Smooth muscle cell of the pulmonary artery (primary cell): ENCODE data around the gene SPATA33. TPM values are rescaled to one million over a fixed set of nuclear protein-coding genes. Genes with fewer than 3 reads are reported as not detected.

Experiments used
- total RNA-seq: library from RNA; depleted of rRNA; stranded (reverse); fragments of >200 nt; gene quantifications from 2 replicates; pipeline ENCODE4 v1.2.3, GENCODE V29; 2014

The SPATA33 gene
- total RNA-seq: 2.2 and 3.2 TPM in 2 replicates

DNA sequence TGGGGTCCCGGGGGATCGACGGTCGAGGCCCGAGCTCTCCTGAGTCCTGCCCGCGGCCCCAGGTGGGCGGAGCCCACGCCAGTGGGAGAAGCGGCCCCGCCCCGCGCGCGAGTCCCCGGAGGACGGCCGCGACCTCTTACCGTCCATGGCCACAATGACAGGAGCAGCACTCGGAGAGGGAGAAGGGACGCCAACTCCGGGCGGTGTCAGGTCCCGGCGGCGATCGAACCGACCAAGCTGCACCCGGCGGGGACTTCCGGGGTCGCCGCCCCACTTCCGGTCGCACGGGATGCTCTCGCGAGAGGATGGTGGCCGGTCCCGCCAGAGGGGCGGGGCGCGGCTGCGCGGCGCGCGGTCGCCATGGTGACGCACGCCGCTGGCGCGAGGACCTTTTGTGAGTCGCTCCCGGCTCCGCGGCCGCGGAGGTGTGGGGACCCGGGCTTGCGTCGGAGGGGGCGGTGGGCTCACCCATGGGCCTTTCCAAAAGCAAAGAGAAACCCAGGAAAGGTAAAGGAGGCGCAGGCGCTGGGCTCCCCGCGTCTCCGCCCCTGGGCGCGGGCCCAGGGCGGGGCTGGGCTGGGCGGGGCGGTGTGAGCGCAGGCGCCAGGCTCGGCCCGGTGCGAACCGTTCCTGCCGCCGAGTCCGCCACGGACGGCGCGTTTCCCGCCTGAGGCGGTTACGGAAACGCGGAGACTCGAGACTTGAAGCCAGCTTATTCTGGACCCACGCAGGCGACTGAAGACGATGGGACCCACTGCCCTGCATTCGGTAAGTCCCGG is at the start of gene SPATA33, which contains the start of gene CHMP1A:
SPATA33 (plus strand) TSS at position 395 of the 779 bp plus-strand sequence; CDS start at position 471, 76 bp downstream.
CHMP1A (minus strand) TSS at position 267 of the 779 bp plus-strand sequence; CDS start at position 147, 120 bp downstream.

DNA sequence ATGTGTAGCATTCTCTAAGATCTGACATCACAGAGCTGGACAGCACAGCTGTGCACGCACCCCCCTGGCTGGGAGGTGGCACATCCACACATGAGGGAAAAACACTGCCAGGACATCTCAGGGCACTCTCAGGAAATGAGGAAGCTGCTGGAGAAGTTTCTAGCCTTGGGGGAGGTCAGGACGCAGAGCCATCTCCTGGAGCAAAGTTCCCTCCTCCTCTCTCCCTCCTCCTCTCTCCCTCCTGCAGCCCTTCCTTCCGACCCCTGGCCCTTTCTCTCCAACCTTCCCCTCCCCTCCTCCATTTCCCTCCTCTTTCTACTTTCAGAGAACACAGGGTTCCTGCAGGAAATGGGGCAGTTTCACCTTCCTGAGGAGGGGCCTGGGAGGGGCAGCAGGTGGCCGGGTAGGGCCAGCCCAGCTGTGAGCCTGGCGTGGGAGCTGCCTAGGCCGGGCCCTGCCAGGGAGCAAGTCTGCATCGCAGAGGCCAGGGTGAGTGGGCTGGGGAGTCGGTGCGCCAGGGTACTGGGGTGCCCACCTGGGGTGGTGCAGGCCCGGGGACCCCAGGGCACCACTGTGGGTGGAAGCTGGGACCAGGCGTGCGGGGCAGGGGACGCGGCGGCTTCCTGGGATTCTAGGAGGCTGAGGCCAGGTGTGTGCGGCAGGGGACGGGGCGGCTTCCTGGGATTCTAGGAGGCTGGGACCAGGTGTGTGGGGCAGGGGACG is 44.2 kb upstream of the SPATA33 start, which contains the start of gene DPEP1:
DPEP1 (plus strand) TSS at position 412 of the 723 bp plus-strand sequence. CDS start 16,769 bp downstream, outside the sequence.

DNA sequence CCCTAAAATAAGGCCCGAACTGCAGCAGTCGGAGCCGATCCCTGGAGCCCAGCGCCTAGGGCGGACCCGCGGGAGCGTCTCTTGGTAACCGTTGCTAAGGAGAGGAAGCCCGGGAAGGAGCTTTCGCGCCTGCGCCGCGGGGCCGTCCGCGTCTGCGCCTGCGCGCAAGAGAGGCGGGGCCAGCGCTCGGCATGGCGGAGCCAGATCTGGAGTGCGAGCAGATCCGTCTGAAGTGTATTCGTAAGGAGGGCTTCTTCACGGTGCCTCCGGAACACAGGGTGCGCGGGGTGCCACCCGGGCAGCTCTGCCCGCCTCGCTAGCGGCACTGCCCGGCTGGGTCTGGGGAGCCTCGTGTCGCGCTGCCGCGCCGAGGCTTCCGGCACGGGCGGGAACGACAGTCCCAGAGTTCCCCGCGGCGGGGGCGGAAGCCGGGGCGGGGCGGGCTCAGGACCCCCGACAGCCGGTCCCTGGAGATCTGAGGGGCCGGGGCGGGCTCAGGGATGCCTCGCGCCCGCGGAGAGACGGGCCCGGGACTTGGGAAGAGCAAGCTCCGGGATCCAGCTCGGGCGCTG is 29.0 kb downstream of the SPATA33 start, which contains the start of gene CDK10:
CDK10 (plus strand) TSS at position 170 of the 572 bp plus-strand sequence; CDS start at position 192, 22 bp downstream.

DNA sequence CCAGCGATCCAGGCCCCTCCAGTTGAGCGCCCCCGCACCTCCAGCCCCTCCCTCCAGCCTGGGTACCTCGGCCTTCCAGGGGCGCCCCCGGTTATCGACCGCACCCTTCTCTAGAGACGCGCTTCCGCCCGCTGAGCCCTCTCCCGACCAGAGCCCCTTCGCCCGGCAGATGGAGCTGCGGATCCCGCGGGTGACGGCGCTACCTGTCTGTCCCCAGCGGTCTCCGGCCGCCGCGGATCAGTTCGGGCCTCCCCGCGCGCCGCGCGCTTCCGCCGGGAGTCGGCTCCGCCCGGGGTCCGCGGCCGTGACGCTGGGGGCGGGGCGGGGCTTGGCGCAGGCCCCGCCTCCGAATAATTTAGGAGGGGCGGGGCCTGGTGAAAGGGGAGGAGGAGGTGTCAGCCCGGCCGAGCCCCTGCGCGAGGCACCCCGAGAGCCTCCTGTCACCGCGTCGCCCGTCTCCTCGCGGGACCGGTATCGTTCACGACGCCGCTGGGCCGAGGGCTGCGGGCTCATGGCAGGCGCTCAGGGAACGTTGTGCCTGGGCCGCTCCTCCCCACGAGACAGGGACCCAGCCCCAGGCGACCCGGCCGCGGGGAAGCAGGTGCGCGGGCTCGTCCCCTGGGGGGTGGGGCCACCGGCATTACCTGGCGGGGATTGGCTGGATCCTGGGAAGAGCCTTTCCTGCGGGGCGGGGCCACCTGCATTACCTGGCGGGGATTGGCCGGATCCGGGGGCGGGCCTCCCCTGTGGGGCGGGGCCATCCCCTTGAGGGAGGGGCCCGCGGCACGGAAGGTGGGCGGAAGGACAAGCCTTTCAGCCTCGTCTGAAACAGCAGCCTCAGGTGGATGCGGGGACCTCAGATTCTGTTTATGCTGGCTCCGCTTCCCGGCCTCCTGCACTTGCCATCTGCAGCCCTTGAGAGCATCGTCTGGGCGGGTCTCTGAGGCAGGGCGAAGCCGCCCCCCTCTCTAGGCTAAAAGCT is 44.1 kb downstream of the SPATA33 start, which contains the start of gene SPATA2L:
SPATA2L (minus strand) TSS at position 281 of the 982 bp plus-strand sequence. CDS start 473 bp downstream, outside the sequence.

Other genes with a start within 250 kb of the SPATA33 start
- 61.8 and 93.9 TPM in 2 replicates for gene ANKRD11, start 167.3 kb upstream of the SPATA33 start, total RNA-seq
- gene SPG7, start 149.4 kb upstream of the SPATA33 start, total RNA-seq: 105 and 142 TPM in 2 replicates
- 2,185 and 2,282 TPM in 2 replicates for gene RPL13, start 97.2 kb upstream of the SPATA33 start, total RNA-seq
- gene CPNE7, start 82.1 kb upstream of the SPATA33 start, total RNA-seq: 1.3 and 16.1 TPM in 2 replicates
- gene DPEP1, start 44.2 kb upstream of the SPATA33 start, total RNA-seq: not detected in 2 replicates
- gene CHMP1A, start 128 bp upstream of the SPATA33 start, total RNA-seq: 60.9 and 61.9 TPM in 2 replicates
- 32.4 and 42.5 TPM in 2 replicates for gene CDK10, start 28.9 kb downstream of the SPATA33 start, total RNA-seq
- gene SPATA2L, start 43.9 kb downstream of the SPATA33 start, total RNA-seq: 8.8 and 15.6 TPM in 2 replicates
- gene VPS9D1, start 63.1 kb downstream of the SPATA33 start, total RNA-seq: 9.8 and 13.8 TPM in 2 replicates
- gene ZNF276, start 63.7 kb downstream of the SPATA33 start, total RNA-seq: 9.4 and 19.6 TPM in 2 replicates
- 4.2 and 5.4 TPM in 2 replicates for gene FANCA, start 158.8 kb downstream of the SPATA33 start, total RNA-seq
- gene SPIRE2, start 170.6 kb downstream of the SPATA33 start, total RNA-seq: 0.72 and 1.1 TPM in 2 replicates
- gene TCF25, start 215.8 kb downstream of the SPATA33 start, total RNA-seq: 138 TPM in 2 replicates